HG02610 (cell line): ENCODE measurements around the gene TSPAN9.

Experiments used
- ATAC-seq: cut with Tn5 transposase; IDR thresholded peaks from one replicate; pipeline ENCODE4 v1.9.1; 2021; ENCODE audit warnings: mild to moderate bottlenecking, moderate library complexity; ENCODE audit not compliant: unreplicated experiment

TSPAN9 gene

GRCh38 chr12:3179731-3180130 lies 102.6 kb downstream of the TSPAN9 start:
- ATAC-seq = no peak

GRCh38 chr12:3182426-3182825 lies 105.2 kb downstream of the TSPAN9 start:
- ATAC-seq = no peak

GRCh38 chr12:3184485-3184884 lies 107.3 kb downstream of the TSPAN9 start:
- no peak for ATAC-seq

- ATAC-seq = no peak
Measured at GRCh38 chr12:3185260-3185870, 108.2 kb downstream of the TSPAN9 start.

GRCh38 chr12:3186546-3187215 lies 109.5 kb downstream of the TSPAN9 start:
- ATAC-seq = peak; percentile 75

- no peak for ATAC-seq
Measured at GRCh38 chr12:3187846-3188770, 110.9 kb downstream of the TSPAN9 start.

GRCh38 chr12:3189282-3189681 lies 112.1 kb downstream of the TSPAN9 start:
- ATAC-seq = no peak

GRCh38 chr12:3190101-3190500 lies 112.9 kb downstream of the TSPAN9 start:
- ATAC-seq = no peak

- no peak for ATAC-seq
Measured at GRCh38 chr12:3191450-3191849, 114.3 kb downstream of the TSPAN9 start.

- no peak for ATAC-seq
Measured at GRCh38 chr12:3192221-3192620, 115.0 kb downstream of the TSPAN9 start.

- ATAC-seq = no peak
Measured at GRCh38 chr12:3193131-3193530, 116.0 kb downstream of the TSPAN9 start.

- no peak for ATAC-seq
Measured at GRCh38 chr12:3193755-3194154, 116.6 kb downstream of the TSPAN9 start.

GRCh38 chr12:3195337-3195736 lies 118.2 kb downstream of the TSPAN9 start:
- no peak for ATAC-seq

GRCh38 chr12:3195859-3196483 lies 118.8 kb downstream of the TSPAN9 start:
- no peak for ATAC-seq

GRCh38 chr12:3196488-3196887 lies 119.3 kb downstream of the TSPAN9 start:
- ATAC-seq = no peak

- no peak for ATAC-seq
Measured at GRCh38 chr12:3197131-3197818, 120.1 kb downstream of the TSPAN9 start.

- no peak for ATAC-seq
Measured at GRCh38 chr12:3199551-3200031, 122.4 kb downstream of the TSPAN9 start.

- no peak for ATAC-seq
Measured at GRCh38 chr12:3200032-3200617, 122.9 kb downstream of the TSPAN9 start.

GRCh38 chr12:3200814-3201233 lies 123.6 kb downstream of the TSPAN9 start:
- no peak for ATAC-seq
